ENCODE measurements around the gene POLR3K.

DNA sequence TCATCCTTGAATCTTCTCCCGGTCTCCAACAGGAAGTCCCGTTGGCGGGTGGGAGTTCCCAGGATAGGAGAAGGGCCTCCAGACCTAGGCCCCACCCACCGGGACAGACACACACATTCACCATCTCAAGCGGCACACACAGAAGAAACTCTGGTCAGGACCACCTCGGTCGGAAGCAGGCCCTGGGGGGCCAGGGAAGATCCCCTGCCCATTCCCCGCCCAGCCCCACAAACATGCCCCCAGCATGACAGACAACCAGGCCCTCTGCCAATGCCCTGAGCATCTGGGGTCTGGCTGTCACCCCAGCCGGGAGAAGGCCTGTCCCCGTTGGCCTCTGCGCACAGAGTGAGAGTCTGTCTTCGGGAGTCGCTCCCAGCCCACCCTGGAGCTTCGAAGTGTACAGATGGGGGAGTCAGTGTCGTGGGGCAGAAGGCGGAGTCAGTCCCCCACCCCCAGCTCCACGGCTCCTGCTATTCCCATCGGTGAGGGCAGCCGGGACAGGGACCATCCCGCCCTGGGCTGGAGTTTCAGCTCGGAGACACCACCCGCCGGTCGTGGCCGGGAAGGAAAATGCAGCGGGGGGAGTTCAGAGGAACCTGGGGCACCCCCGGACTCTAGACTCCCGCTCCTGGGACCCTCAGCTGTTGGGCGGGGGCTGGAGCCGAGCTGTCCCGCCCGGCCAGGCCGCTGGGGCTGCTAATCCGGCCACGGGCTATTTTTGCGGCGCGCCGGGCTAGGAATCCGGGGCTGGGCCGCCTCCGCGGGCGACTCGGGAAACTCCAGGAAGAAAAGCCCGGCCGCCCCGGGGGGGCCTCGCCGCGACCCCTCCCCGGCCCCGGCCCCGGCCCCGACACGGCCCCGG, 18.4 kb upstream of the POLR3K start:
- TF ChIP-seq, protein P1, sequence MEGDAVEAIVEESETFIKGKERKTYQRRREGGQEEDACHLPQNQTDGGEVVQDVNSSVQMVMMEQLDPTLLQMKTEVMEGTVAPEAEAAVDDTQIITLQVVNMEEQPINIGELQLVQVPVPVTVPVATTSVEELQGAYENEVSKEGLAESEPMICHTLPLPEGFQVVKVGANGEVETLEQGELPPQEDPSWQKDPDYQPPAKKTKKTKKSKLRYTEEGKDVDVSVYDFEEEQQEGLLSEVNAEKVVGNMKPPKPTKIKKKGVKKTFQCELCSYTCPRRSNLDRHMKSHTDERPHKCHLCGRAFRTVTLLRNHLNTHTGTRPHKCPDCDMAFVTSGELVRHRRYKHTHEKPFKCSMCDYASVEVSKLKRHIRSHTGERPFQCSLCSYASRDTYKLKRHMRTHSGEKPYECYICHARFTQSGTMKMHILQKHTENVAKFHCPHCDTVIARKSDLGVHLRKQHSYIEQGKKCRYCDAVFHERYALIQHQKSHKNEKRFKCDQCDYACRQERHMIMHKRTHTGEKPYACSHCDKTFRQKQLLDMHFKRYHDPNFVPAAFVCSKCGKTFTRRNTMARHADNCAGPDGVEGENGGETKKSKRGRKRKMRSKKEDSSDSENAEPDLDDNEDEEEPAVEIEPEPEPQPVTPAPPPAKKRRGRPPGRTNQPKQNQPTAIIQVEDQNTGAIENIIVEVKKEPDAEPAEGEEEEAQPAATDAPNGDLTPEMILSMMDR (IDR thresholded peaks at IDR 0.05) = no peak
- TF ChIP-seq EZH2 (IDR thresholded peaks at IDR 0.05) (no peak), EZH2phosphoT487 (IDR thresholded peaks at IDR 0.05) (no peak)

Measured in neural progenitor cell (in vitro differentiated cells).